ENCODE results near the gene PIGQ. TPM values are rescaled to one million over a fixed set of nuclear protein-coding genes. Genes with fewer than 3 reads are reported as not detected.

The PIGQ gene
- total and polyA plus RNA-seq, 2 of the 4 experiments (the other 2 are of a cell fraction), result 5.9 to 36.8 TPM

DNA sequence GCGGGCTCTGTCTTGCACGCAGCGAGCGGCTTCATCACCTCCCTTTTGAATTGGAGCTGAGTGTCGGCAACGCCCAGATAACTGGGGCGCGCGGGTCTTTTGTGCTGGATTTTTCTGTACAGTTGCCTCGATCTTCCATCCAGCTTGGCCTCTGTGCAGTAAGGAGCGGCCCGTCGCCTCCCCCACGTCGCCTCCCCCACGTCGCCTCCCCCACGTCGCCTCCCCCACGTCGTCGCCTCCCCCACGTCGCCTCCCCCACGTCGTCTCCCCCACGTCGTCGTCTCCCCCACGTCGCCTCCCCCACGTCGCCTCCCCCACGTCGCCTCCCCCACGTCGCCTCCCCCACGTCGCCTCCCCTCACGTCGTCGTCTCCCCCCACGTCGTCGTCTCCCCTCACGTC, 25.3 kb upstream of the PIGQ start:
- Histone ChIP-seq H3K18ac (ENCODE audit: low read depth, low read length) (no peak overlapping the region), H2AK9ac (replicated peaks; ENCODE audit: low read depth, low read length, poor library complexity) (no peak overlapping the region), H3K4me2 (ENCODE audit: low read depth, low read length) (no peak overlapping the region), H2AFZ (replicated peaks; ENCODE audit: low read length, poor library complexity) (no peak overlapping the region), H2BK15ac (ENCODE audit: low read depth, low read length) (no peak overlapping the region), H3K27ac (ENCODE audit: insufficient read depth, low read length) (no peak overlapping the region), H3K9me3 (ENCODE audit: control insufficient read depth, insufficient read depth, low read length) (no peaks in the 10 kb centered on the region), H2BK20ac (ENCODE audit: low read depth, low read length) (no peak overlapping the region), H3K4ac (ENCODE audit: low read depth, low read length) (no peak overlapping the region), H3K27me3 (ENCODE audit: control insufficient read depth, insufficient read depth, low read length) (no peaks in the 10 kb centered on the region), H4K8ac (ENCODE audit: low read depth in 2 of 2, low read length in 2 of 2) (no peak overlapping the region), H3K4me3 (ENCODE audit: insufficient read depth, low read depth, low read length) (no peak overlapping the region), H3K9me1 (ENCODE audit: insufficient read depth, low read length) (no peaks in the 10 kb centered on the region; the same call in 1 of the 2 replicates), H4K20me1 (ENCODE audit: insufficient read depth, low read length) (peaks cover 59% of the 10 kb centered on the region), H2BK5ac (ENCODE audit: low read depth, low read length, poor library complexity, severe bottlenecking) (no peak overlapping the region), H3K14ac (replicated peaks; ENCODE audit: low read depth, low read length) (no peak overlapping the region), H3K79me1 (ENCODE audit: low read depth in 1 of 2, low read length in 2 of 2) (peaks cover 4 to 35% of the 10 kb centered on the region in 2 experiments; a peak in 3 of 4 replicates), H3K9ac (ENCODE audit: low read depth, low read length) (no peak overlapping the region), H4K5ac (ENCODE audit: low read depth, low read length) (no peak overlapping the region), H3K23ac (ENCODE audit: low read depth, low read length) (no peak overlapping the region), H3K56ac (ENCODE audit: extremely low read depth, insufficient read depth, low read length) (no peak overlapping the region), H3K4me1 (ENCODE audit: control insufficient read depth, insufficient read depth, low read length) (peaks cover 10% of the 10 kb centered on the region), H2AK5ac (ENCODE audit: low read depth, low read length) (no peak overlapping the region), H4K91ac (ENCODE audit: insufficient read depth, low read depth, low read length) (no peak overlapping the region), H3K36me3 (ENCODE audit: control insufficient read depth, insufficient read depth, low read length) (peaks cover 18% of the 10 kb centered on the region), H2BK120ac (ENCODE audit: low read depth, low read length) (no peak overlapping the region)
- no peak for ATAC-seq (ENCODE audit: low read depth)
- 93% methylated on average over 19 of the region's 46 CpGs; no CpG with 5 or more reads in 1 of the 2 experiments for WGBS, 2 experiments (ENCODE audit: extremely low coverage in 2 of 2, insufficient read length in 1 of 2)
- no TSS peak for BruUV-seq (replicated peaks)
- ChIA-PET CTCF (no interaction called here), POLR2A (ENCODE audit: unreplicated experiment) (no interaction called here)
- dilution Hi-C loops (cut with HindIII; ENCODE audit: low sequenced_read_pairs, unreplicated experiment), result no loop called here
- in situ Hi-C loops (cut with MboI; ENCODE audit: low sequenced_read_pairs), result no loop called here
- DNase-seq, result no peak
- intact Hi-C loops (cut with micrococcal nuclease), result no loop called here
- TF ChIP-seq USF2 (IDR thresholded peaks at IDR 0.05; ENCODE audit: low read depth, low read length), result no peak
- no peak for TF ChIP-seq FOS (IDR thresholded peaks at IDR 0.05; ENCODE audit: low read depth, low read length)
- TF ChIP-seq BHLHE40 (IDR thresholded peaks at IDR 0.05; ENCODE audit: low read depth, low read length), result no peak
- no peak for TF ChIP-seq CEBPB (IDR thresholded peaks at IDR 0.05; ENCODE audit: low read depth, low read length)
- no peak for TF ChIP-seq POLR2A (IDR thresholded peaks at IDR 0.05; ENCODE audit: low read depth, low read length)
- no peak for TF ChIP-seq RFX5 (IDR thresholded peaks at IDR 0.05; ENCODE audit: low read depth, low read length)

All from IMR-90 (cell line).